ENCODE data around the gene STX18.
"Not testable (repeated sequence)": the region's sequence is repeated elsewhere in the genome, so short reads cannot be mapped to it uniquely, and the experiment has no call there.

Gene STX18

GRCh38 chr4:4541661-4542570, at the start of gene STX18:
Gene STX18 (minus strand): TSS chr4:4542048. CDS start chr4:4541964, 84 bp downstream.
- DNase-seq (ENCODE audit: low read depth): peak; percentile 84

- no peak for DNase-seq (ENCODE audit: low read depth)
These were observed 49.2 kb upstream of the STX18 start for GRCh38 chr4:4591071-4591470.

GRCh38 chr4:4590546-4590945, 48.7 kb upstream of the STX18 start:
- no peak for DNase-seq (ENCODE audit: low read depth)

- no peak for DNase-seq (ENCODE audit: low read depth)
These were observed 43.3 kb upstream of the STX18 start for GRCh38 chr4:4585012-4585670.

GRCh38 chr4:4583606-4584005, 41.8 kb upstream of the STX18 start:
- DNase-seq (ENCODE audit: low read depth): no peak

GRCh38 chr4:4582653-4583052, 40.8 kb upstream of the STX18 start:
- DNase-seq (ENCODE audit: low read depth): no peak

- DNase-seq (ENCODE audit: low read depth): no peak
These were observed 38.6 kb upstream of the STX18 start for GRCh38 chr4:4580494-4580893.

GRCh38 chr4:4578981-4579380, 37.1 kb upstream of the STX18 start:
- no peak for DNase-seq (ENCODE audit: low read depth)

GRCh38 chr4:4577359-4577875, 35.6 kb upstream of the STX18 start:
- DNase-seq (ENCODE audit: low read depth): no peak

GRCh38 chr4:4575284-4576211, 33.7 kb upstream of the STX18 start:
- peak; percentile 43 for DNase-seq (ENCODE audit: low read depth)

- DNase-seq (ENCODE audit: low read depth): no peak
These were observed 32.9 kb upstream of the STX18 start for GRCh38 chr4:4574792-4575191.

GRCh38 chr4:4574052-4574451, 32.2 kb upstream of the STX18 start:
- no peak for DNase-seq (ENCODE audit: low read depth)

GRCh38 chr4:4572821-4573220, 31.0 kb upstream of the STX18 start:
- no peak for DNase-seq (ENCODE audit: low read depth)

- not testable (repeated sequence) for DNase-seq (ENCODE audit: low read depth)
These were observed 28.0 kb upstream of the STX18 start for GRCh38 chr4:4569861-4570260.

- DNase-seq (ENCODE audit: low read depth): no peak
These were observed 27.1 kb upstream of the STX18 start for GRCh38 chr4:4568806-4569427.

GRCh38 chr4:4566359-4566758, 24.5 kb upstream of the STX18 start:
- DNase-seq (ENCODE audit: low read depth): not testable (repeated sequence)

- DNase-seq (ENCODE audit: low read depth): no peak
These were observed 22.7 kb upstream of the STX18 start for GRCh38 chr4:4564522-4564921.

- DNase-seq (ENCODE audit: low read depth): no peak
These were observed 18.8 kb upstream of the STX18 start for GRCh38 chr4:4560642-4561041.

- no peak for DNase-seq (ENCODE audit: low read depth)
These were observed 18.3 kb upstream of the STX18 start for GRCh38 chr4:4560136-4560535.

- no peak for DNase-seq (ENCODE audit: low read depth)
These were observed 17.7 kb upstream of the STX18 start for GRCh38 chr4:4559596-4559995.

GRCh38 chr4:4558881-4559280, 17.0 kb upstream of the STX18 start:
- DNase-seq (ENCODE audit: low read depth): no peak

GRCh38 chr4:4555916-4556315, 14.1 kb upstream of the STX18 start:
- DNase-seq (ENCODE audit: low read depth): no peak
